Endothelial cell (in vitro differentiated cells): Measurements from ENCODE around the gene FGF14. TPM values are rescaled to one million over a fixed set of nuclear protein-coding genes. Genes with fewer than 3 reads are reported as not detected.

ENCODE experiments used
- DNase-seq: peaks from one replicate; pipeline ENCODE4 v3.0.0; 2021; ENCODE audit warnings: low spot score
- H3K27ac Mint-ChIP-seq: one replicate; pipeline ENCODE4 v1.8.0; 2021; ENCODE audit warnings: mixed read lengths, inconsistent platforms; ENCODE audit not compliant: unreplicated experiment
- H3K27me3 Mint-ChIP-seq: one replicate; pipeline ENCODE4 v1.8.0; 2021; ENCODE audit warnings: mild to moderate bottlenecking, moderate library complexity, mixed read lengths, inconsistent platforms; ENCODE audit not compliant: unreplicated experiment
- H3K36me3 Mint-ChIP-seq: one replicate; pipeline ENCODE4 v1.8.0; 2021; ENCODE audit warnings: mild to moderate bottlenecking, low read depth, mixed read lengths, inconsistent platforms; ENCODE audit not compliant: unreplicated experiment
- H3K4me1 Mint-ChIP-seq: one replicate; pipeline ENCODE4 v1.8.0; 2021; ENCODE audit warnings: mild to moderate bottlenecking, mixed read lengths, inconsistent platforms; ENCODE audit not compliant: unreplicated experiment
- H3K4me3 Mint-ChIP-seq: one replicate; pipeline ENCODE4 v1.8.0; 2021; ENCODE audit warnings: mild to moderate bottlenecking, mixed read lengths, inconsistent platforms; ENCODE audit not compliant: unreplicated experiment
- H3K9me3 Mint-ChIP-seq: one replicate; pipeline ENCODE4 v1.8.0; 2021; ENCODE audit warnings: mixed read lengths, inconsistent platforms; ENCODE audit not compliant: unreplicated experiment
- CTCF ChIP-seq: fragments of 200-600 bp; sonication (generic); IDR thresholded peaks from one replicate; pipeline ENCODE4 v1.5.0; 2021; ENCODE audit warnings: antibody characterized with exemption; ENCODE audit not compliant: unreplicated experiment
- total RNA-seq: library from RNA; stranded (reverse); fragmentation: NEBNext Ultra II Directional; extraction: Animal tissue kit (Norgen Biotek cat#: 25700); gene quantifications from one replicate; pipeline ENCODE4 v1.2.1, GENCODE V29; 2021; ENCODE audit not compliant: unreplicated experiment

The FGF14 gene
- total RNA-seq, 1 donor from 2014 or later = 0.13 TPM

- Mint-ChIP-seq H3K27me3 (peaks cover 2% of the 10 kb centered on the region), H3K4me3 (no peak overlapping the region), H3K9me3 (no peaks in the 10 kb centered on the region), H3K36me3 (no peaks in the 10 kb centered on the region), H3K4me1 (no peaks in the 10 kb centered on the region), H3K27ac (no peak overlapping the region)
- no peak for DNase-seq
- no peak for TF ChIP-seq CTCF
These were observed 128.7 kb downstream of the FGF14 start for GRCh38 chr13:102273111-102273510.

GRCh38 chr13:102267191-102267590, 134.7 kb downstream of the FGF14 start:
- TF ChIP-seq CTCF = no peak
- no peaks in the 10 kb centered on the region for H3K36me3 Mint-ChIP-seq
- H3K4me1 Mint-ChIP-seq = no peaks in the 10 kb centered on the region
- no peak overlapping the region for H3K4me3 Mint-ChIP-seq
- H3K27ac Mint-ChIP-seq = no peak overlapping the region
- DNase-seq = no peak
- H3K9me3 Mint-ChIP-seq = no peaks in the 10 kb centered on the region
- no peaks in the 10 kb centered on the region for H3K27me3 Mint-ChIP-seq

DNA sequence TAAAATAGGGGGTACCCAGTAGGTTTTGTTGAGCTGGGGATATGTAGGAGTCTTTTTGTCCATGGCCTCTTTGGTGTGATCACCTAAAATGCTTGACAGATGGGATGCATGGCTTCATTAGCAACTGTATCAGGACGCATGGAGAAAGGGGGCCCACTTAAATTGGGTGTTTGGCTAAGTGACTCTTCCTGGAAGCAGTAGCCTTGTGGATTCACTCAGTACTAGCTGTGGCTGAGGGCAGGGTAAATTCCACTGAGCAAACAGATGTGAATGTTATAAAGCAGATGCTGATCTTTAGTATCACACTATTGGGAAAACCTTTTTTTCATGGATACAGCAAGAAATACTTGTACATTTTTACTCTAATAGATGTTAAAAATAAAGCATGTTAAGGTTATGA, 140.0 kb downstream of the FGF14 start:
- H3K36me3 Mint-ChIP-seq = no peaks in the 10 kb centered on the region
- no peak for DNase-seq
- H3K4me1 Mint-ChIP-seq = peaks cover 5% of the 10 kb centered on the region
- TF ChIP-seq CTCF = no peak
- no peaks in the 10 kb centered on the region for H3K27me3 Mint-ChIP-seq
- H3K9me3 Mint-ChIP-seq = no peaks in the 10 kb centered on the region
- no peak overlapping the region for H3K27ac Mint-ChIP-seq
- H3K4me3 Mint-ChIP-seq = no peak overlapping the region

DNA sequence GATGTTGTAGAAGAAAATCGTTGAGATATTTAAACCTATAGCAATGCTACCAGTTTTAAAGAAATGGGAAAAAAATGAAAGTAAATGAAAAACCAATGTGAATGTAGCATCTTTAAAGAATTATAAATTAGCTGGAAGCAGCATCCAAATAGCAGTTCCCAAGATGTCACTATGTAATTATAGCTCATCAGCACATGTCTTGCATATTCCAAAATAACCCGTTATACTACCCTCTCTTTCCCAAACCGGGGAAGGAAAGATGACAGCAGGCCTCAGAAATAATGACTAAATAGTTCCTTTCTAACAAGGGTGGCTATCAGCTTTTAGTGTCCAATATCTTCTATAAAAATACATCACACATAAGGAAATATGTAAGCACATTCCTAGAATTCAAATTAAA, 140.5 kb downstream of the FGF14 start:
- no peaks in the 10 kb centered on the region for H3K9me3 Mint-ChIP-seq
- H3K36me3 Mint-ChIP-seq = no peaks in the 10 kb centered on the region
- H3K27ac Mint-ChIP-seq = no peak overlapping the region
- no peak overlapping the region for H3K4me3 Mint-ChIP-seq
- no peak for TF ChIP-seq CTCF
- no peak for DNase-seq
- peaks cover 5% of the 10 kb centered on the region for H3K4me1 Mint-ChIP-seq
- H3K27me3 Mint-ChIP-seq = no peaks in the 10 kb centered on the region

DNA sequence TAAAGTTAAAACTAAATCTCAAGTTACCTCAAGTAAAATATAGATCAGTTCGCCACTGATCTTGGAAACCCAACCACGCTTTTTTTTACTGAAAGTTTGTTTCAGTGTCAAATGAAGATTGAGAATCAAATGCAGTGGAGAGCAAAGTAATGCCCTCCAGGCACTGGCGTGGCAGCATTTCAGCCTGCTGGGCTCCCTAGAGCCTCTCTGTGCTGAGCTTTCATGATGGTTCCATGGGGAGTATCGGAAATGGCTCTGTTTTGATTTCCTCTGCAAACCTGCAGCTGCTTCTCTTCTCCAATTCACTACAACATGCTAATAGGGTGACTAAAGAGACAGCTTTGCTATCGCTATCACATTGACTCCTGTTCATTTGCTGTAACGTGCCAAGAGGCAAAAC, 141.6 kb downstream of the FGF14 start:
- H3K36me3 Mint-ChIP-seq = no peaks in the 10 kb centered on the region
- no peak for DNase-seq
- TF ChIP-seq CTCF = no peak
- H3K27me3 Mint-ChIP-seq = no peaks in the 10 kb centered on the region
- no peak overlapping the region for H3K4me3 Mint-ChIP-seq
- peaks cover 5% of the 10 kb centered on the region for H3K4me1 Mint-ChIP-seq
- H3K9me3 Mint-ChIP-seq = no peaks in the 10 kb centered on the region
- no peak overlapping the region for H3K27ac Mint-ChIP-seq
